Karpas-422 (cell line): ENCODE measurements around the gene MINDY2. TPM values are rescaled to one million over a fixed set of nuclear protein-coding genes. Genes with fewer than 3 reads are reported as not detected.
A peak's percentile ranks its signal among the peaks of the same experiment; 100 is the strongest.
"Not testable (repeated sequence)": the region's sequence is repeated elsewhere in the genome, so short reads cannot be mapped to it uniquely, and the experiment has no call there.

Experiments
- DNase-seq: peaks from one replicate; pipeline ENCODE4 v3.0.0-alpha.2; 2015
- H2AFZ ChIP-seq: fragments of 200-600 bp; sonication (generic); 2 replicates; pipeline ENCODE4 v1.6.1; 2014; ENCODE audit warnings: antibody characterized with exemption, low read length, mixed read lengths
- H3K27ac ChIP-seq: fragments of 200-600 bp; sonication (generic); 2 replicates; pipeline ENCODE4 v1.5.1; 2014; ENCODE audit warnings: mild to moderate bottlenecking, low read length, moderate library complexity
- H3K27me3 ChIP-seq: fragments of 200-600 bp; sonication (generic); 2 replicates; pipeline ENCODE4 v1.6.1; 2014; ENCODE audit warnings: low read length, mixed read lengths
- H3K36me3 ChIP-seq: fragments of 200-600 bp; sonication (generic); 2 replicates; pipeline ENCODE4 v1.6.1; 2014; ENCODE audit warnings: low read length, mixed read lengths; ENCODE audit not compliant: insufficient read depth
- H3K4me1 ChIP-seq: fragments of 200-600 bp; sonication (generic); 2 replicates; pipeline ENCODE4 v1.6.1; 2014; ENCODE audit warnings: mild to moderate bottlenecking, low read length, mixed read lengths
- H3K4me2 ChIP-seq: fragments of 200-600 bp; sonication (generic); 2 replicates; pipeline ENCODE4 v1.6.1; 2014; ENCODE audit warnings: low read length, low read depth, mild to moderate bottlenecking; ENCODE audit not compliant: poor library complexity, severe bottlenecking
- H3K4me3 ChIP-seq: fragments of 200-600 bp; sonication (generic); 2 replicates; pipeline ENCODE4 v1.5.1; 2014; ENCODE audit warnings: mild to moderate bottlenecking, antibody characterized with exemption, low read length, mixed read lengths
- H3K79me2 ChIP-seq: fragments of 200-600 bp; sonication (generic); 2 replicates; pipeline ENCODE4 v1.6.1; 2014; ENCODE audit warnings: mild to moderate bottlenecking, low read length, mixed read lengths
- H3K9ac ChIP-seq: fragments of 200-600 bp; sonication (generic); 2 replicates; pipeline ENCODE4 v1.6.0; 2014; ENCODE audit warnings: low read length
- H3K9me2 ChIP-seq: fragments of 200-600 bp; sonication (generic), shearing (Covaris generic); replicated peaks from 2 replicates; pipeline ENCODE4 v1.6.0; 2014; ENCODE audit warnings: mild to moderate bottlenecking, low read length, moderate library complexity; ENCODE audit not compliant: insufficient read depth
- H3K9me3 ChIP-seq: fragments of 300-700, 200-600 bp; sonication (generic); 2 replicates; pipeline ENCODE4 v1.6.1; 2014; ENCODE audit warnings: low read length, mixed read lengths
- H4K20me1 ChIP-seq: fragments of 200-600 bp; sonication (generic); 2 replicates; pipeline ENCODE4 v1.6.1; 2014; ENCODE audit warnings: mild to moderate bottlenecking, antibody characterized with exemption, low read length, low read depth; ENCODE audit not compliant: insufficient read depth
- total RNA-seq: library from RNA; depleted of rRNA; stranded (reverse); fragments of >200 nt; shearing (Covaris generic); gene quantifications from 2 replicates; pipeline ENCODE4 v1.2.3, GENCODE V29; 2014; ENCODE audit warnings: low replicate concordance

The MINDY2 gene
- total RNA-seq, 1 experiment from 2014 or later, result 11.4 TPM

GRCh38 chr15:58882243-58882642 is 111.1 kb downstream of the MINDY2 start:
- Histone ChIP-seq H3K9me2 (no peaks in the 10 kb centered on the region), H3K36me3 (peaks cover 65% of the 10 kb centered on the region), H2AFZ (no peak overlapping the region), H3K4me3 (no peak overlapping the region), H3K9me3 (no peaks in the 10 kb centered on the region), H3K27me3 (no peaks in the 10 kb centered on the region), H3K27ac (no peak overlapping the region), H3K4me2 (no peak overlapping the region), H4K20me1 (no peaks in the 10 kb centered on the region), H3K4me1 (no peaks in the 10 kb centered on the region), H3K9ac (no peak overlapping the region), H3K79me2 (peaks cover 6% of the 10 kb centered on the region; the same call in 1 of the 2 replicates)
- DNase-seq, result no peak

DNA sequence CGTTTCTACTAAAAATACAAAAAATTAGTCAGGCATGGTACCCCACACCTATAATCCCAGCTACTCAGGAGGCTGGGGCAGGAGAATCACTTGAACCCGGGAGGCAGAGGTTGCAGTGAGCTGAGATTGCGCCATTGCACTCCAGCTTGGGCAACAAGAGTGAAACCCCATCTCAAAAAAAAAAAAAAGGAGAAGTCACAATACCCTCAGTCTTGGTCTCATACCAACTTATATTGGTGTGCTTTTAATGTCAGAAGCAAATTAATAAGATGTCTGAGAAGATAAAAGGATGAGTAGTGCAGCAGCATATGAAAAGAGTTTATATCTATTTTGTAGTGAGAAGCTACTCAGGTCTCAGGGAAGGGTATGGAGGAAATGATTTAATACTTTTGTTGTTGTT is 112.8 kb downstream of the MINDY2 start:
- not testable (repeated sequence) for H3K4me1 ChIP-seq, H4K20me1 ChIP-seq, H3K27me3 ChIP-seq, DNase-seq, H3K79me2 ChIP-seq, H3K9me3 ChIP-seq, H3K4me3 ChIP-seq, H3K9ac ChIP-seq, H2AFZ ChIP-seq, H3K4me2 ChIP-seq, H3K27ac ChIP-seq, H3K9me2 ChIP-seq
- H3K36me3 ChIP-seq, result peaks cover 71% of the 10 kb centered on the region

DNA sequence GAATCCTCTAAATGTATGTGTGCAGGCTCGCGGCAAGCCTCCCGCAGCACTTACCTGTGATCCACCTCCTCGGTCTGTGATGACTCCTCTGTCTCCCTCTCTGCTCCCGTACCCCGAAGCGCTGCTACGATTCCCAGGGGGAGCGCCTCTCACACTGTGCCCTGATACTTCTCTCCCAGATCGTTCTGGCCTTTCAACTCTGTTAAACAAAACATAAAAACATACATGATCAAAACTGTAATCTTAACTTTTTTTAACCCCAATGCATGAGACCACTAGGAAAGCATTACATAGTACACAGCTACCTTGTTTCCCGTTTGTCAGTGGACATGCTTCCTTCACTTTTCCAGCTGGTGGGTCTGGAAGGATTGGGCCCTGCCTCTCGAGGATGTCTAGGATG is 115.8 kb downstream of the MINDY2 start:
- Histone ChIP-seq H3K9me2 (no peaks in the 10 kb centered on the region), H3K36me3 (peaks cover 74% of the 10 kb centered on the region), H3K4me1 (no peaks in the 10 kb centered on the region), H3K79me2 (peaks cover 20% of the 10 kb centered on the region), H3K4me3 (no peak overlapping the region), H3K9me3 (no peaks in the 10 kb centered on the region), H3K4me2 (no peak overlapping the region), H2AFZ (no peak overlapping the region), H3K9ac (no peak overlapping the region), H3K27ac (no peak overlapping the region), H4K20me1 (no peaks in the 10 kb centered on the region), H3K27me3 (no peaks in the 10 kb centered on the region)
- no peak for DNase-seq

GRCh38 chr15:58889363-58889762 is 118.3 kb downstream of the MINDY2 start:
- H3K4me1 ChIP-seq, result no peaks in the 10 kb centered on the region
- H3K9me2 ChIP-seq, result no peaks in the 10 kb centered on the region
- peaks cover 86% of the 10 kb centered on the region for H3K36me3 ChIP-seq
- H3K4me3 ChIP-seq, result no peak overlapping the region
- no peak overlapping the region for H2AFZ ChIP-seq
- peaks cover 27% of the 10 kb centered on the region for H3K79me2 ChIP-seq
- H3K9ac ChIP-seq, result no peak overlapping the region
- no peak overlapping the region for H3K27ac ChIP-seq
- no peak for DNase-seq
- no peaks in the 10 kb centered on the region for H3K9me3 ChIP-seq
- H4K20me1 ChIP-seq, result no peaks in the 10 kb centered on the region
- no peak overlapping the region for H3K4me2 ChIP-seq
- H3K27me3 ChIP-seq, result no peaks in the 10 kb centered on the region

DNA sequence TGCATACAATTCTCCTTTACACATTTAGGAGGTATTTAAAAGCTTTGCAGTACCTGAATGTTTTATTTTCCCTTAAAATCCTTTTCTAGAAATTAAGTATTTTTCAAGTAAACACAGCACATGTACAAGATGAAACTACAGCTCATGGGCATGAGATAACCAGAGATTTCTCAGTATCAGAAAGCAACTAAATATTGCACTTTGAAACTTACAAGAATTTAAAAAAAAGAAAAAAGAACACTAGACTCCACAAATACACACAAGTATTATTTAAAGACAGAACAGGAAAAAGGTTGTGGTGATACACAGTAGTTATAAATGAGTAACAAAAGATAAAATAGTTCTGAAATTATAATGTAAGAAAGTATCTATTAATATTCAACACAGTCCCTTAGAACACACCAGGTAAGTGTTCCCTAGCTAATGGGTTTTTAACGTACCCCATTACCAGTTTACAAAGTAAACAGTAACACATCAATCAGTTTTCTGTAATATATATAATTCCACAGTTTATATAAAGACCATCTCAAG is 127.1 kb downstream of the MINDY2 start:
- Histone ChIP-seq H3K4me3 (no peak overlapping the region), H3K4me1 (no peaks in the 10 kb centered on the region), H3K9ac (no peak overlapping the region), H3K27ac (no peak overlapping the region), H3K79me2 (peaks cover 60% of the 10 kb centered on the region), H3K4me2 (no peak overlapping the region), H3K27me3 (no peaks in the 10 kb centered on the region), H4K20me1 (no peaks in the 10 kb centered on the region), H3K9me2 (no peaks in the 10 kb centered on the region), H3K36me3 (peaks cover 65% of the 10 kb centered on the region), H3K9me3 (no peaks in the 10 kb centered on the region), H2AFZ (no peak overlapping the region)
- no peak for DNase-seq

DNA sequence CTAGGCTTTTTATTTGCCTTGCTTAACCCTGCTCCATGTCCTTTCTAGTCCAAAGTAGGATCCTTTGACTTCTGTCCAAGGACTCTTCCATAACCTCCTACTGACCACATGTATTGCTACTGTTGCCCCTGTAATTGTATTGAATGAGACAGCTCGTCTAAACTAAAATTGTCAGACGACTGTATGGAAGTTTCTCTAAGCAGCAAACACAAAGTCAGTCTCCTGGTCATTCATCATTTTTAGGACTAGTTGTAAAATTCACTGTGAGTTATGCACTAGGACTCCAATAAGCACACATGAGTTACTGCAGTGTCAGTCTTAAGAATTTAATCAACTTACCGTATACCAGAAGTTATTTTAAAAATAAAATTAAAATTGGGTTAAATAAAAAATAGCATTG is 129.5 kb downstream of the MINDY2 start:
- no peaks in the 10 kb centered on the region for H3K9me3 ChIP-seq
- peak; percentile 34 for DNase-seq
- no peak overlapping the region for H3K9ac ChIP-seq
- no peak overlapping the region for H3K4me3 ChIP-seq
- H3K27ac ChIP-seq, result no peak overlapping the region
- peaks cover 50% of the 10 kb centered on the region for H3K36me3 ChIP-seq
- H3K9me2 ChIP-seq, result no peaks in the 10 kb centered on the region
- no peak overlapping the region for H2AFZ ChIP-seq
- H4K20me1 ChIP-seq, result no peaks in the 10 kb centered on the region
- H3K4me1 ChIP-seq, result no peaks in the 10 kb centered on the region
- no peak overlapping the region for H3K4me2 ChIP-seq
- peaks cover 72% of the 10 kb centered on the region for H3K79me2 ChIP-seq
- no peaks in the 10 kb centered on the region for H3K27me3 ChIP-seq

- H3K4me1 ChIP-seq, result peaks cover 10% of the 10 kb centered on the region
- H3K9me3 ChIP-seq, result no peaks in the 10 kb centered on the region
- H3K27ac ChIP-seq, result no peak overlapping the region
- H3K9me2 ChIP-seq, result no peaks in the 10 kb centered on the region
- H3K79me2 ChIP-seq, result peaks cover 92% of the 10 kb centered on the region
- H2AFZ ChIP-seq, result no peak overlapping the region
- H3K4me2 ChIP-seq, result no peak overlapping the region
- H3K36me3 ChIP-seq, result peaks cover 46% of the 10 kb centered on the region
- no peak overlapping the region for H3K9ac ChIP-seq
- no peaks in the 10 kb centered on the region for H3K27me3 ChIP-seq
- peak; percentile 30 for DNase-seq
- H4K20me1 ChIP-seq, result no peaks in the 10 kb centered on the region; the same call in 1 of the 2 replicates
- H3K4me3 ChIP-seq, result no peak overlapping the region
These were observed 137.6 kb downstream of the MINDY2 start for GRCh38 chr15:58908550-58909309.

DNA sequence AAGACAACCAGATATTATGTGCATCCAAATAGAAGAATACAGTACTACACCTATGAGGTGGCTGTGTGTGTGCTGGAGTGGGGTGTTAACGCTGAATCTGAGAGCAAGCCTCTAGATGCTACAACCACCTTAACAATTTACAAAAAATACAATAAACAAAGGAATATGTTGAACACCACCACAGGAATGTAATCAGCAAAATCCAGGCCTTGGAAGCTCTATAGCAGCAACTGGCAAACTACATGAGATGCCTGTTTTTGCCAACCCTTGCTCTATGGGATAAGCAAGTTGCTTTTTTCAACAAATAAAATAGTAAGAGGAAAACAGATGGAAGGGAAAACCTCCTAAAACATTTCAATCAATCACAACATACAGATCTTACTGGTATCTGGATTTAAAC is 138.5 kb downstream of the MINDY2 start:
- no peak overlapping the region for H2AFZ ChIP-seq
- no peaks in the 10 kb centered on the region; the same call in 1 of the 2 replicates for H4K20me1 ChIP-seq
- DNase-seq, result no peak
- H3K9me3 ChIP-seq, result no peaks in the 10 kb centered on the region
- H3K4me3 ChIP-seq, result no peak overlapping the region
- no peak overlapping the region for H3K27ac ChIP-seq
- H3K9me2 ChIP-seq, result no peaks in the 10 kb centered on the region
- peaks cover 10% of the 10 kb centered on the region for H3K4me1 ChIP-seq
- no peak overlapping the region for H3K4me2 ChIP-seq
- H3K36me3 ChIP-seq, result peaks cover 55% of the 10 kb centered on the region
- H3K9ac ChIP-seq, result no peak overlapping the region
- no peaks in the 10 kb centered on the region for H3K27me3 ChIP-seq
- peaks cover 92% of the 10 kb centered on the region for H3K79me2 ChIP-seq
